H1 (cell line): Measurements from ENCODE around the gene LUZP1. TPM values are rescaled to one million over a fixed set of nuclear protein-coding genes. Genes with fewer than 3 reads are reported as not detected.

ENCODE experiments used
- CTCF ChIA-PET: fragments of 300-600 bp; sonication (Branson Sonifier 250); formaldehyde crosslinking; loops from one replicate; lab custom pipeline; 2021; ENCODE audit not compliant: partially characterized antibody; lab: Charles Lee
- POLR2A ChIA-PET: fragments of 300-600 bp; sonication (Branson Sonifier 250); formaldehyde crosslinking; loops from one replicate; lab custom pipeline; 2021; ENCODE audit warnings: inconsistent platforms; ENCODE audit not compliant: partially characterized antibody; lab: Charles Lee
- DNase-seq, 2 experiments: peaks; one replicate each; pipeline versions ENCODE4 v3.0.0 to v3.0.0-alpha.2; 2010 to 2022; ENCODE audit warnings: low spot score in 2 of 2, low read depth in 1 of 2, mixed read lengths in 1 of 2
- FAIRE-seq: peaks from 2 replicates; lab custom pipeline; 2011; peaks lifted over from hg19 to GRCh38; lab: Jason Lieb, UNC
- H2AFZ ChIP-seq: 2 replicates; pipeline ENCODE4 v1.8.1; 2012; ENCODE audit warnings: low read length, inconsistent platforms
- H2AK5ac ChIP-seq: 2 replicates; pipeline ENCODE4 v1.6.1; 2013; ENCODE audit warnings: low read depth, low read length
- H2BK120ac ChIP-seq: replicated peaks from 2 replicates; pipeline ENCODE3; 2013; ENCODE audit warnings: low read depth, low read length, inconsistent platforms
- H2BK12ac ChIP-seq: 2 replicates; pipeline ENCODE4 v1.6.1; 2013; ENCODE audit warnings: low read depth, low read length
- H2BK15ac ChIP-seq: 2 replicates; pipeline ENCODE4 v1.6.1; 2013; ENCODE audit warnings: low read length
- H2BK20ac ChIP-seq: 2 replicates; pipeline ENCODE4 v1.6.1; 2013; ENCODE audit warnings: low read length
- H2BK5ac ChIP-seq: 2 replicates; pipeline ENCODE4 v1.6.1; 2013; ENCODE audit warnings: low read depth, low read length
- H3K14ac ChIP-seq: 2 replicates; pipeline ENCODE4 v1.6.1; 2013; ENCODE audit warnings: inconsistent platforms; ENCODE audit not compliant: insufficient read length
- H3K18ac ChIP-seq: 2 replicates; pipeline ENCODE4 v1.6.1; 2013; ENCODE audit warnings: low read length; ENCODE audit errors: extremely low read depth
- H3K23ac ChIP-seq: 2 replicates; pipeline ENCODE4 v1.6.1; 2013; ENCODE audit warnings: inconsistent platforms; ENCODE audit not compliant: insufficient read length
- H3K23me2 ChIP-seq: 2 replicates; pipeline ENCODE4 v1.6.1; 2013; ENCODE audit warnings: low read depth, low read length
- H3K27ac ChIP-seq: 2 replicates; pipeline ENCODE4 v1.6.1; 2011; ENCODE audit warnings: low read depth, low read length, inconsistent platforms
- H3K27me3 ChIP-seq, 4 experiments: replicated peaks in 1 of 4; 1 replicate in 1 of 4; 2 replicates in 3 of 4; pipeline versions ENCODE4 v1.6.1 to v1.8.1; 2011 to 2013; ENCODE audit warnings: low read length in 3 of 4, mild to moderate bottlenecking in 3 of 4, inconsistent platforms in 2 of 4, mixed read lengths in 2 of 4, moderate library complexity in 1 of 4; ENCODE audit not compliant: control insufficient read depth in 3 of 4, insufficient read depth in 3 of 4; ENCODE audit errors: extremely low read depth in 1 of 4
- H3K36me3 ChIP-seq, 4 experiments: 2 replicates each; pipeline versions ENCODE4 v1.6.1 to v1.8.1; 2011 to 2013; ENCODE audit warnings: mild to moderate bottlenecking in 4 of 4, low read length in 3 of 4, moderate library complexity in 2 of 4, control low read depth in 1 of 4, inconsistent platforms in 1 of 4; ENCODE audit not compliant: insufficient read depth in 4 of 4, control insufficient read depth in 2 of 4
- H3K4ac ChIP-seq: replicated peaks from 2 replicates; pipeline ENCODE3; 2013; ENCODE audit warnings: low read length, low read depth, mixed read lengths, inconsistent platforms; ENCODE audit not compliant: insufficient read length
- H3K4me1 ChIP-seq, 4 experiments: replicated peaks in 1 of 4; 1 replicate in 1 of 4; 2 replicates in 3 of 4; pipeline versions ENCODE4 v1.6.1 to v1.8.1; 2011 to 2013; ENCODE audit warnings: low read length in 3 of 4, inconsistent platforms in 2 of 4, mixed read lengths in 1 of 4; ENCODE audit not compliant: insufficient read depth in 4 of 4, control insufficient read depth in 3 of 4
- H3K4me2 ChIP-seq, 2 experiments: 2 replicates each; pipeline versions ENCODE4 v1.6.1 to v1.8.1; 2011 to 2013; ENCODE audit warnings: low read depth in 2 of 2, low read length in 2 of 2, control low read depth in 1 of 2, inconsistent platforms in 1 of 2, mild to moderate bottlenecking in 1 of 2; ENCODE audit not compliant: insufficient read depth in 1 of 2
- H3K4me3 ChIP-seq, 4 experiments: fragments of 200-600, 300-600 bp in 1 of 4; sonication (generic), shearing (Covaris generic), sonication (Bioruptor Twin) in 1 of 4; 2 replicates each; pipeline versions ENCODE4 v1.5.1 to v1.8.1; 2011 to 2016; ENCODE audit warnings: low read length in 4 of 4, low read depth in 3 of 4, control low read depth in 2 of 4, inconsistent platforms in 2 of 4, mild to moderate bottlenecking in 2 of 4, mixed read lengths in 1 of 4, moderate library complexity in 1 of 4; ENCODE audit not compliant: insufficient read depth in 2 of 4; ENCODE audit errors: extremely low read depth in 1 of 4
- H3K56ac ChIP-seq: replicated peaks from 2 replicates; pipeline ENCODE3; 2013; ENCODE audit warnings: low read depth, mild to moderate bottlenecking, mixed read lengths, low read length, inconsistent platforms; ENCODE audit not compliant: insufficient read length
- H3K79me1 ChIP-seq: 2 replicates; pipeline ENCODE4 v1.6.1; 2013; ENCODE audit warnings: low read depth, low read length, control low read depth
- H3K79me2 ChIP-seq, 2 experiments: 2 replicates each; pipeline versions ENCODE4 v1.6.1 to v1.8.1; 2012 to 2013; ENCODE audit warnings: low read length in 2 of 2, mild to moderate bottlenecking in 2 of 2, inconsistent platforms in 1 of 2; ENCODE audit not compliant: insufficient read depth in 2 of 2, control insufficient read depth in 1 of 2
- H3K9ac ChIP-seq, 4 experiments: replicated peaks in 1 of 4; 1 replicate in 1 of 4; 2 replicates in 3 of 4; pipeline versions ENCODE4 v1.6.1 to v1.8.1; 2011 to 2013; ENCODE audit warnings: low read depth in 3 of 4, low read length in 3 of 4, control low read depth in 2 of 4, mild to moderate bottlenecking in 2 of 4, moderate library complexity in 2 of 4, inconsistent platforms in 1 of 4; ENCODE audit errors: extremely low read depth in 1 of 4
- H3K9me3 ChIP-seq, 2 experiments: 2 replicates each; pipeline versions ENCODE4 v1.6.1 to v1.8.1; 2012 to 2013; ENCODE audit warnings: mild to moderate bottlenecking in 2 of 2, moderate library complexity in 2 of 2, control low read depth in 1 of 2, inconsistent platforms in 1 of 2, low read depth in 1 of 2, low read length in 1 of 2, mixed read lengths in 1 of 2; ENCODE audit not compliant: insufficient read depth in 2 of 2
- H4K20me1 ChIP-seq, 2 experiments: replicated peaks in 1 of 2; 2 replicates each; pipeline versions ENCODE3 to v1.8.1; 2011 to 2013; ENCODE audit warnings: inconsistent platforms in 2 of 2, low read length in 2 of 2, mild to moderate bottlenecking in 1 of 2; ENCODE audit not compliant: insufficient read depth in 2 of 2, control insufficient read depth in 1 of 2
- H4K5ac ChIP-seq: 2 replicates; pipeline ENCODE4 v1.6.1; 2013; ENCODE audit warnings: low read length, low read depth, mixed read lengths, inconsistent platforms; ENCODE audit not compliant: insufficient read length
- H4K8ac ChIP-seq: 2 replicates; pipeline ENCODE4 v1.8.0; 2013; ENCODE audit warnings: mild to moderate bottlenecking, moderate library complexity, low read length, inconsistent platforms; ENCODE audit not compliant: insufficient read depth; ENCODE audit errors: extremely low read depth
- H4K91ac ChIP-seq: replicated peaks from 2 replicates; pipeline ENCODE3; 2013; ENCODE audit warnings: low read length, mixed read lengths, inconsistent platforms; ENCODE audit not compliant: insufficient read length
- GABPA ChIP-seq: IDR thresholded peaks from 2 replicates; pipeline ENCODE4 v1.6.1; 2011; ENCODE audit warnings: mild to moderate bottlenecking, low read length, moderate library complexity, borderline replicate concordance; ENCODE audit not compliant: insufficient read depth
- MAX ChIP-seq: IDR thresholded peaks from 2 replicates; pipeline ENCODE4 v1.6.1; 2012; ENCODE audit warnings: inconsistent platforms
- NANOG ChIP-seq: IDR thresholded peaks from 2 replicates; pipeline ENCODE4 v1.6.1; 2011; ENCODE audit warnings: low read length, low read depth, mild to moderate bottlenecking, inconsistent platforms; ENCODE audit not compliant: insufficient read depth, poor library complexity, severe bottlenecking
- ZNF274 ChIP-seq: IDR thresholded peaks from 2 replicates; pipeline ENCODE4 v1.7.0; 2012; ENCODE audit warnings: low read length, borderline replicate concordance; ENCODE audit errors: extremely low read depth
- WGBS, 2 experiments: shearing (Covaris generic) in 1 of 2; methylation state at CpG; one replicate each; pipeline versions ENCODE4 v1.1.6 to v1.1.7; 2013 to 2015; ENCODE audit warnings: low lambda C conversion rate in 2 of 2, mixed read lengths in 2 of 2, inconsistent platforms in 1 of 2, low coverage in 1 of 2, missing lambda C conversion rate in 1 of 2; ENCODE audit not compliant: insufficient replicate concordance in 2 of 2, insufficient coverage in 1 of 2, insufficient read length in 1 of 2; ENCODE audit errors: extremely low coverage in 1 of 2, missing lambda C conversion rate in 1 of 2; 5-methylcytosine and 5-hydroxymethylcytosine counted together
- polyA plus RNA-seq, 7 experiments: library from polyadenylated mRNA; depleted of rRNA in 3 of 7; stranded (reverse) in 5 of 7; unstranded in 2 of 7; fragments of >200 nt in 5 of 7; fragments of 200-250 nt in 2 of 7; gene quantifications; 1 replicate in 5 of 7; 2 replicates in 1 of 7; 4 replicates in 1 of 7; pipeline versions ENCODE4 v1.2.1 to v1.2.3, GENCODE V29; 2011 to 2013; ENCODE audit warnings: missing spikeins in 2 of 7, mixed read lengths in 2 of 7
- total RNA-seq: library from RNA; stranded (reverse); fragmentation: NEBNext Ultra II Directional; extraction: Animal tissue kit (Norgen Biotek cat#: 25700); gene quantifications from 2 replicates; pipeline ENCODE4 v1.2.1, GENCODE V29; 2021

Gene LUZP1
- total and polyA plus RNA-seq, 2 of the 8 experiments (the other 6 are each of a cell fraction or from before 2014, with no cell fraction given), result 14.0 to 60.5 TPM

DNA sequence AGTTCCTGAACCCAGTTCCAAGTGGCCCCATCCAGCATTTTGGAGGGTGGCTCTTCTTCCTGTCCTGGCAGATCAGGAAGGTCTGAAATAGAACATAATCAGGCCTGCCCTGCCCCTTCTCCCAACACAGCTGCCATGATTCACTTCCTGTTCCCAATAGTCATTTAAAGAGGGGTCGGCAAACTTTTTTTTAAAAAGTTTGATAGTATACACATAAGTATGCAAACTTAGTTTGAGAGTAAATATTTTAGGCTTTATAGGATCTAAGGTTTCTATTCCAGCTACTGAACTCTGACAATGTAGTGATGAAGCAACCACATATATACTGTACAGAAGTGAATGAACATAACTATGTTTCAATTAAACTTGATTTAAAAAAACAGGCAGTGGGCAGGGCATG lies 66.4 kb downstream of the LUZP1 start:
- Histone ChIP-seq H3K9ac (no peak overlapping the region), H3K27ac (no peak overlapping the region), H3K4me1 (peaks cover 0 to 5% (median 1%) of the 10 kb centered on the region in 4 experiments; a peak in 2 of 7 replicates), H3K36me3 (peaks cover 0 to 5% (median under 1%) of the 10 kb centered on the region in 4 experiments; a peak in 3 of 8 replicates), H4K5ac (no peak overlapping the region), H2AK5ac (no peak overlapping the region), H3K9me3 (no peaks in the 10 kb centered on the region), H4K20me1 (peaks cover 8% of the 10 kb centered on the region in 2 experiments), H3K18ac (no peak overlapping the region), H3K4me3 (no peak overlapping the region), H2BK15ac (no peak overlapping the region), H3K4ac (no peak overlapping the region), H3K79me2 (peaks cover 2 to 15% of the 10 kb centered on the region in 2 experiments; a peak in 3 of 4 replicates), H3K56ac (no peak overlapping the region), H2BK20ac (no peak overlapping the region), H3K23me2 (no peaks in the 10 kb centered on the region; the same call in 1 of the 2 replicates), H3K4me2 (no peak overlapping the region), H2BK12ac (no peak overlapping the region), H2AFZ (no peak overlapping the region), H3K23ac (no peak overlapping the region), H4K91ac (no peak overlapping the region), H3K79me1 (0 out of 2 replicates have a peak, but pooled peaks cover 3% of the 10 kb centered on the region)
- FAIRE-seq, result no peak
- 100% methylated on average over 1 of the region's 1 CpG; no CpG with 5 or more reads in 1 of the 2 experiments for WGBS, 2 experiments
- TF ChIP-seq ZNF274 (no peak), MAX (no peak), NANOG (no peak), GABPA (no peak)
- TF ChIP-seq, all 59 proteins: peak for 0
- Histone ChIP-seq H3K14ac (no peak overlapping the region), H2BK120ac (no peak overlapping the region), H3K27me3 (no peaks in the 10 kb centered on the region), H4K8ac (no peak overlapping the region), H2BK5ac (no peak overlapping the region)
- ChIA-PET CTCF (interaction anchor here (0.6 to 27.1 kb wide), 7 partner anchors 9 to 503 kb away, joined by 3 to 705 read pairs (median 5); partner anchors contain the start of gene LUZP1), POLR2A (interaction anchor here (1.3 kb wide), 1 partner anchor 65 kb away, joined by 4 read pairs; no protein-coding TSS in a partner anchor)
- no peak for DNase-seq
